Bone marrow (tissue), 2 donors: ENCODE measurements around the gene PYGB.
"Not testable (repeated sequence)": the region's sequence is repeated elsewhere in the genome, so short reads cannot be mapped to it uniquely, and the experiment has no call there.

Experiments
- DNase-seq, 2 donors: peaks; one replicate each; lab custom pipeline; 2025; lab: John Stamatoyannopoulos, UW

Gene PYGB

DNA sequence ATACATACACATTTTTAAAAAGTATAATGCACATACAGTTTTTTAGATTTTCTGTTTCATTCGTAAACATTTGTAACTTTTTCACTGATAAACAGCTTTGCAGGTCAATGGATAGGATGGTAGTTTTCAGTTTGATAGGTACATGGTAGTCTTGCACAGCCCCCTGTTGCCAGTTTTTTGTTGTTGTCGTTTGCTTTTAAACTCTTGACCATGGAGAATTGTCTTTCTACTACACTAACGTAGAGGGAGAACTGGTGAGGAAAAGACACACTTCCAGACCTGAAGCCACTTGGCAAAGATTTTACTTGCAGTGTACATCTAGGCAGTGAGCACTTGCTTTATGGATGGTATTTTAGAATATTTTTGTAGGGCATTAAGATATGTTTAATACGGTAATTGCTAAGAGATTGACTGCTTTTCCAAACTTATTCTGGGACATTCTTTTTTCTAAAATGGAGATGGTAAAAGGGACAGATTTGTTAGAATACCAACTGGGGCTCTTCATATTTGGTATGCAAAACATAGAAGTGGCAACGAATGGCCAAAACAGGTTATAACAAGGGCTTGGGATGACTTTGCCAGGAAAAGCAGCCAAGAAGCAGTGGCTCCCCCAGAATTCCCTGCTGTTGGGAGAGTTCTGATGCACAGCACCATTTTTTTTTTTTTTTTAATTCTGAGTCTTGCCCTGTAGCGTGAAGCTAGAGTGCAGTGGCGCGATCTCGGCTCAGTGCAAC, 1.5 kb downstream of the PYGB start:
- DNase-seq, result no peak

- no peak for DNase-seq
Observed at GRCh38 chr20:25250508-25250907, 2.6 kb downstream of the PYGB start.

- no peak for DNase-seq
Observed at GRCh38 chr20:25251019-25251418, 3.1 kb downstream of the PYGB start.

- DNase-seq, result no peak
Observed at GRCh38 chr20:25251558-25251957, 3.7 kb downstream of the PYGB start.

- DNase-seq, result no peak
Observed at GRCh38 chr20:25252230-25252651, 4.4 kb downstream of the PYGB start.

- DNase-seq, result no peak
Observed at GRCh38 chr20:25252686-25253421, 5.0 kb downstream of the PYGB start.

DNA sequence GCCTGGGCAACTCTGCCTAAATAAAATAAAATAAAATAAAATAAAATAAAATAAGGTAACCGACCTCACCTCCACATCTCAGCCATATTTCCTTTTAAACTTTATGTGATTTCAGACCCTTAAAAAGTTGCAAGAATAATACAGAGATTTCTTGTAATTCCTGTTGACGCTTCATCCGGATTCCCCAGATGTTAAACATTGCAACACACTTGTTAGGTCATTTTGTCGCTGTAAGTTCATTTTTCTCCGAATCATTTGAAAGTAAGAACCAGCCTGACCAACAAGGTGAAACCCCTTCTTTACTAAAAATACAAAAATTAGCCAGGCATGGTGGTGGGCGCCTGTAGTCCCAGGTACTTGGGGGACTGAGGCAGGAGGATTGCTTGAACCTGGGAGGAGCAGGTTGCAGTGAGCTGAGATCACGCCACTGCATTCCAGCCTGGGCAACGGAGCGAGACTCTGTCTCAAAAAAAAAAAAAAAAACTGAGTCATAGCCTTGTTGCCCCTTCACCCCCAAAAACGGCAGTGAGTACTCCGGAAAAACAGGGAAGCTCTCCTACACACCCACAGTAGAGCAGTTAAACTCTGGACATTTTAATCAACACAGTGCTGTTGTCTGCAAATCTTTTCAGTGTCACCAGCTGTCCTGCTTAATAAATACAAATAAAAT, 5.9 kb downstream of the PYGB start:
- DNase-seq, result peak in 1 of 2 donors; percentile 47

DNA sequence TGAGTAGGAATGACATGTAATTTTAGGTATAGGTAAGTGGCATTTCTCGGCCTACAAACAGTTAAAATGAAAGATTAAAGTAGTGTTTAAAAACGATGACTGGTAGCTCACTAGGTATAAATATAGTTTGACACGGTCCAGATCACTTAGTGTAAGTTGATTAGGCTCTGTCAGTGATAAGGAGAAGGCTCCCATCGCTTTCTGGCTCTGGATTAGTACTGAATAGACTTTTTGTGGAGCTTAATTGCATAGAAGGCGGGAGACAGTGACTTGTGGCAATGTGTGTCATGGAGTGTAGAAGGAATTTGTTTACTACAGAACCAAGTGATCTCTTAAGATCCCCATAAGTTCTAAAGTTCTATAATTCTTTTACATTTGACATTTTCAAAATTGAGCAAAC, 6.7 kb downstream of the PYGB start:
- no peak for DNase-seq

DNA sequence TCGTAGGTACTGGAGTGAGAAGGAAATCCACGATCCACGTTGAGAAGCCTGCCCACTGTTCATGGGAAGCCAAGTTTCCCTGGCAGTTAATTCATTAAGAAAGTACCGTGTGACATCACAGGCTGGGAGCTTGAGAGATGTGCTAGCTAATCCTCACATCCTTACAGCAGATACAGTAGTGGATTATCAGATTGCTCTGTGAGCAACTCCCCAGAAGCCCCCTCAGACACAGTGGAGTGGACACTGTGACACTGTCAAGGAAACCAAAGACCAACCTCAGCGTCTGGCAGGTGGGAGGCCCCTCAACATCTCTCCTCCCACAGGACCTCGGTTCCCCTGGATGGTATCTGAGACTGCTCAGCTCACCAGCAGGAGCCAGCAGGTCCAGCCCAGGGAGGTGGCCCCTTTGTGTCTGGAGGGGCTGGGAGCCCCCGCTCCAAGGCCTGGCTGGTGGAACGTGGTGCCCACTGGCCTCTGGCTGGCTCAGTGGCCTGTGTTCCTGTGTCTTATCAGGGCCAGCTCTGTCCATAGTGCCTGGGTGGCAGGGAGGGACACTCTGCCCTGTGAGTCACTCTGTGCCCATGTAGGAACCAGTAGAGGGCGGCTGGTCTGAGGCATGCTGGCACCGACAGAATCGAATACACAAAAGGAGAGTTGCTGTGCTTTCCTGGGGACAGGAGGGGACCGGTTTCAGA, 7.2 kb downstream of the PYGB start:
- no peak for DNase-seq

GRCh38 chr20:25256226-25256859, 8.5 kb downstream of the PYGB start:
- no peak for DNase-seq

DNA sequence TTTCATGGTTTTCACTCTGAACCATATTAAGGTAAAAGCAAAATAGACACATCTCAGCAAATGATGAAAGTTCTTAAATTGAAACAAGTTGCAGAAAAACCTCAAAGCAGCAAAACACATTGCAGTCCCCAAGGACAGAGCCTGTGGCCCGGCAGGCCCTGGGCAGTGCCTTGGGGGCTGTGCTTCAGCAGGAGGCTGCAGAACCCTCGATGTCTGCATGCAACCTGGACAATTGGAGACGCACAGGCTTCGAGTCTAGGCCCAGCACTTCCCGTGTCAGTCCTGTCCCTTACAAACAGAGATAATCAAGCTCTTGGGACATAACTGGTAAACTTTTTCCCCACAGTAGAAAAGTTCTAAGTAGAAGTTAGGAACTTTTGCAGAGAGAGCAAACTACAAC, 9.2 kb downstream of the PYGB start:
- no peak for DNase-seq

- no peak for DNase-seq
Observed at GRCh38 chr20:25257756-25258475, 10.0 kb downstream of the PYGB start.

GRCh38 chr20:25258476-25258805, 10.6 kb downstream of the PYGB start:
- DNase-seq, result no peak

- no peak for DNase-seq
Observed at GRCh38 chr20:25258828-25259227, 10.9 kb downstream of the PYGB start.

- DNase-seq, result no peak
Observed at GRCh38 chr20:25259358-25259757, 11.5 kb downstream of the PYGB start.

- no peak for DNase-seq
Observed at GRCh38 chr20:25259788-25260254, 11.9 kb downstream of the PYGB start.

GRCh38 chr20:25260770-25261437, 13.0 kb downstream of the PYGB start:
- not testable (repeated sequence) for DNase-seq

DNA sequence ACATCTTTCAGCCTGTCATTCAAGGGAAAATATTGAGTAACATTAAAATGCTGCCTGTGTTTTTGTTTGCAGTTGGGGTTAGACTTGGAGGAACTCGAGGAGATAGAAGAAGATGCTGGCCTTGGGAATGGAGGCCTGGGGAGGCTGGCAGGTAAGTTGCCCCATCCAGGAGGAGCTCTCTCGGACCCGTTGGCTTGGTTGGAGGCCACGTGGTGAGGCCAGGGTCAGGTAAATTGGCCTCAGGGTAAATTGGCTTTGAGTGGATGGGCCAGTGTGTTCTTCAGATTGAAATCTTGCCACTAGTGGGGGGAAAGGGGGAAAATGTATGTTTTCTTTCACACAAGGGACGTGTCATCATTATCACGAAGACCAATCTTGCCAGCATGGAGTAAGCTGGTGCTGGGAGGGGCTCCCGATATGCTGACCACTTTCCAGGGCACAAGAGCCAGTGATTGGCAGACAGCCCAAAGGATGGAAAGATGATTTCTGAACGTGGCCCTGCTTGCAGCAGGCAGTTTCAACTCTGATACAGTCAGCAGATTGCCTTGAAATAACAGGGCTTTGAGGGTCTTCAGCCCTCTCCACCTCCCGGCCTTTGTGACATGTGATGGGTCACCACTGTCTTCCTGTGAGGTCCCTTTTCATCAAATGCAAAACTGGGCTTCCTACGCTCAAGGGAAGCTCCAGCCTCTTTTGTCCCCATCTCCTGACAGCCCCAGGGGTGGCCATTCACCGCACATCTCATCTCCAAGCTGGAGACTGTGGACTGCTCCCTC, 21.4 kb downstream of the PYGB start:
- DNase-seq, result no peak

- DNase-seq, result no peak
Observed at GRCh38 chr20:25269833-25270170, 21.9 kb downstream of the PYGB start.

DNA sequence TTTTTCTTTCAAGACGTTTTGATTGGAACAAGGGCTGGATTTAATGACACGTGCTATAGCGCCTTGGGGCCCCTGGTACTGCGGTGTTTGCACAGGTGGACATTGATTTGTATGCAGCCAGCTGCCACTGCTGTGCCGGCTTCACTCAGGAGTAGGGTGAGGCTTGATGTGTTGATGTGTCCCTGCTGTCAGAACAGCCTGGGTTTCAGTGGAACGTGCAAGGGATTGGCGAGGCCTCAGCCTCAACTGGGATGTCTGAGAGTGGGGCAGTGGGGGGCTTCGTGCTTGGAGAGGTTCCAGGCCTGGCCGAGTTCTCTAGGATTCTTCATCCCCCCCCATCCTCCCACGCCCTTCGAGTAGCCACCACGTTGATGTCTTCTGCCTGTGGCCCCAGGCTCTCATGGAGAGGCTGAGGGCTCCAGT, 23.0 kb downstream of the PYGB start:
- no peak for DNase-seq
